Heart left ventricle (tissue), 13 donors: ENCODE results near the gene COX10.
"Not testable (repeated sequence)": the region's sequence is repeated elsewhere in the genome, so short reads cannot be mapped to it uniquely, and the experiment has no call there.

Source experiments
- POLR2A ChIP-seq, 2 donors: fragments of 450-650 bp; IDR thresholded peaks; one replicate each; pipeline ENCODE4 v1.6.1; 2017; ENCODE audit warnings: antibody characterized with exemption in 2 of 2, mild to moderate bottlenecking in 2 of 2, moderate library complexity in 2 of 2
- TF ChIP-seq, protein P1 (sequence below), 12 donors: fragments of 200-600 bp; sonication (generic) in 4 of 12; IDR thresholded peaks; one replicate each; pipeline versions ENCODE4 v1.5.0 to v1.8.0; 2018 to 2022; ENCODE audit warnings: antibody characterized with exemption in 12 of 12, mild to moderate bottlenecking in 5 of 12
- donor health status: ischemic (EF 13 %, LVEDD 7.1; RV severe dilation, severe dysfunction).
- donor health status: DM: no; HTN: yes; CAD: no.
- donor health status: DM: no; HTN: no; CAD: no.
- donor health status: ischemic (EF 25% LVEDD 6.9; RV normal size, moderate dysfunction).
- donor health status: ischemic (EF 25% LVEDD 5.7; RV mildly dilated, moderate dysfunction).
- donor health status: ischemic (EF 35%, LVEDD 5.7; RV mildly dilated, moderate dysfunction).
- donor health status: nonischemic (EF 11% LVEDD 7.7; RV severe dilation, severe dysfunction).
- donor health status: DM: yes; HTN: yes; CAD: no.
- donor health status: PGD.
- donor health status: ischemic (EF 29% LVEDD 5.4; RV normal size, mild dysfunction).
- donor health status: nonischemic (EF 23%, LVEDD 6.1; RV moderate dilation, normal function).

- TF ChIP-seq, protein P1, sequence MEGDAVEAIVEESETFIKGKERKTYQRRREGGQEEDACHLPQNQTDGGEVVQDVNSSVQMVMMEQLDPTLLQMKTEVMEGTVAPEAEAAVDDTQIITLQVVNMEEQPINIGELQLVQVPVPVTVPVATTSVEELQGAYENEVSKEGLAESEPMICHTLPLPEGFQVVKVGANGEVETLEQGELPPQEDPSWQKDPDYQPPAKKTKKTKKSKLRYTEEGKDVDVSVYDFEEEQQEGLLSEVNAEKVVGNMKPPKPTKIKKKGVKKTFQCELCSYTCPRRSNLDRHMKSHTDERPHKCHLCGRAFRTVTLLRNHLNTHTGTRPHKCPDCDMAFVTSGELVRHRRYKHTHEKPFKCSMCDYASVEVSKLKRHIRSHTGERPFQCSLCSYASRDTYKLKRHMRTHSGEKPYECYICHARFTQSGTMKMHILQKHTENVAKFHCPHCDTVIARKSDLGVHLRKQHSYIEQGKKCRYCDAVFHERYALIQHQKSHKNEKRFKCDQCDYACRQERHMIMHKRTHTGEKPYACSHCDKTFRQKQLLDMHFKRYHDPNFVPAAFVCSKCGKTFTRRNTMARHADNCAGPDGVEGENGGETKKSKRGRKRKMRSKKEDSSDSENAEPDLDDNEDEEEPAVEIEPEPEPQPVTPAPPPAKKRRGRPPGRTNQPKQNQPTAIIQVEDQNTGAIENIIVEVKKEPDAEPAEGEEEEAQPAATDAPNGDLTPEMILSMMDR (IDR thresholded peaks at IDR 0.05): not testable (repeated sequence)
- not testable (repeated sequence) for TF ChIP-seq POLR2A (IDR thresholded peaks at IDR 0.05)
These were observed 112.8 kb downstream of the COX10 start for GRCh38 chr17:14182084-14182483.
